ENCODE measurements around the gene ABITRAM.
"Not testable (repeated sequence)": the region's sequence is repeated elsewhere in the genome, so short reads cannot be mapped to it uniquely, and the experiment has no call there.

ABITRAM gene

GRCh38 chr9:108928386-108928785, 5.8 kb upstream of the ABITRAM start:
- no peak for DNase-seq (ENCODE audit: low read depth, low spot score)

- DNase-seq (ENCODE audit: low read depth, low spot score), result no peak
These were observed 926 bp upstream of the ABITRAM start for GRCh38 chr9:108933231-108933717.

- peak; percentile 85 for DNase-seq (ENCODE audit: low read depth, low spot score)
These were observed 380 bp upstream of the ABITRAM start, which contains the start of gene ELP1 for GRCh38 chr9:108933718-108934322. ELP1 (minus strand) TSS chr9:108934124; CDS start chr9:108931146, 2,978 bp downstream.

- DNase-seq (ENCODE audit: low read depth, low spot score), result no peak
These were observed 3.5 kb downstream of the ABITRAM start for GRCh38 chr9:108937561-108938305.

- no peak for DNase-seq (ENCODE audit: low read depth, low spot score)
These were observed 5.8 kb downstream of the ABITRAM start for GRCh38 chr9:108939975-108940374.

GRCh38 chr9:108950168-108950567, 16.0 kb downstream of the ABITRAM start:
- DNase-seq (ENCODE audit: low read depth, low spot score), result no peak

- no peak for DNase-seq (ENCODE audit: low read depth, low spot score)
These were observed 17.4 kb downstream of the ABITRAM start for GRCh38 chr9:108951578-108951977.

GRCh38 chr9:108953983-108954574, 19.9 kb downstream of the ABITRAM start:
- no peak for DNase-seq (ENCODE audit: low read depth, low spot score)

GRCh38 chr9:108956022-108956630, 21.9 kb downstream of the ABITRAM start:
- no peak for DNase-seq (ENCODE audit: low read depth, low spot score)

- DNase-seq (ENCODE audit: low read depth, low spot score), result no peak
These were observed 22.4 kb downstream of the ABITRAM start for GRCh38 chr9:108956631-108957026.

- DNase-seq (ENCODE audit: low read depth, low spot score), result no peak
These were observed 26.1 kb downstream of the ABITRAM start for GRCh38 chr9:108960331-108960730.

GRCh38 chr9:108961151-108961550, 27.0 kb downstream of the ABITRAM start:
- no peak for DNase-seq (ENCODE audit: low read depth, low spot score)

GRCh38 chr9:108963459-108964143, 29.4 kb downstream of the ABITRAM start:
- DNase-seq (ENCODE audit: low read depth, low spot score), result no peak

GRCh38 chr9:108967916-108968315, 33.7 kb downstream of the ABITRAM start:
- no peak for DNase-seq (ENCODE audit: low read depth, low spot score)

GRCh38 chr9:108971392-108971791, 37.2 kb downstream of the ABITRAM start:
- not testable (repeated sequence) for DNase-seq (ENCODE audit: low read depth, low spot score)

GRCh38 chr9:108972186-108972585, 38.0 kb downstream of the ABITRAM start:
- no peak for DNase-seq (ENCODE audit: low read depth, low spot score)

GRCh38 chr9:108972626-108973209, 38.5 kb downstream of the ABITRAM start:
- no peak for DNase-seq (ENCODE audit: low read depth, low spot score)

GRCh38 chr9:108973895-108974294, 39.7 kb downstream of the ABITRAM start:
- no peak for DNase-seq (ENCODE audit: low read depth, low spot score)

- no peak for DNase-seq (ENCODE audit: low read depth, low spot score)
These were observed 44.0 kb downstream of the ABITRAM start for GRCh38 chr9:108978205-108978604.

- DNase-seq (ENCODE audit: low read depth, low spot score), result no peak
These were observed 46.7 kb downstream of the ABITRAM start for GRCh38 chr9:108980893-108981292.

GRCh38 chr9:108983885-108984284, 49.7 kb downstream of the ABITRAM start:
- DNase-seq (ENCODE audit: low read depth, low spot score), result no peak

All from activated CD4-positive, CD25-positive, alpha-beta regulatory T cell treated with anti-CD3 and anti-CD28 coated beads, Interleukin-2, amount 50 U/mL, for 16 hours (primary cell).